BJ (cell line): ENCODE measurements around the gene SLC22A6. TPM values are rescaled to one million over a fixed set of nuclear protein-coding genes. Genes with fewer than 3 reads are reported as not detected.

ENCODE experiments used
- CTCF ChIA-PET: fragments of 350-600 bp; formaldehyde crosslinking; extraction: SDS; loops from one replicate; lab custom pipeline; 2021; ENCODE audit warnings: antibody characterized with exemption, inconsistent platforms; lab: Yijun Ruan, JAX
- POLR2A ChIA-PET: fragments of 300-600 bp; sonication (Branson Sonifier 250); formaldehyde crosslinking; extraction: SDS; loops from one replicate; lab custom pipeline; 2021; ENCODE audit warnings: antibody characterized with exemption; lab: Charles Lee
- DNase-seq: peaks from one replicate; pipeline ENCODE4 v3.0.0-alpha.2; 2011; ENCODE audit warnings: low read depth
- H3K27me3 ChIP-seq: 2 replicates; pipeline ENCODE4 v1.6.0; 2011; ENCODE audit warnings: low read length; ENCODE audit not compliant: control insufficient read depth, insufficient read depth
- H3K36me3 ChIP-seq: 2 replicates; pipeline ENCODE4 v1.5.1; 2011; ENCODE audit warnings: low read length; ENCODE audit not compliant: control insufficient read depth, insufficient read depth
- H3K4me3 ChIP-seq: 2 replicates; pipeline ENCODE4 v1.5.1; 2011; ENCODE audit warnings: low read depth, mild to moderate bottlenecking, control low read depth, low read length
- polyA plus RNA-seq: library from polyadenylated mRNA; depleted of rRNA; stranded (reverse); fragments of >200 nt; gene quantifications from 2 replicates; pipeline ENCODE4 v1.2.3, GENCODE V29; 2011
- TF ChIP-seq, protein P1 (sequence below): IDR thresholded peaks from 2 replicates; pipeline ENCODE4 v1.5.1; 2011; ENCODE audit warnings: low read depth, mild to moderate bottlenecking, control low read depth, inconsistent platforms, low read length, moderate library complexity; ENCODE audit not compliant: insufficient read depth

Gene SLC22A6
- polyA plus RNA-seq, 1 experiment, result not detected

DNA sequence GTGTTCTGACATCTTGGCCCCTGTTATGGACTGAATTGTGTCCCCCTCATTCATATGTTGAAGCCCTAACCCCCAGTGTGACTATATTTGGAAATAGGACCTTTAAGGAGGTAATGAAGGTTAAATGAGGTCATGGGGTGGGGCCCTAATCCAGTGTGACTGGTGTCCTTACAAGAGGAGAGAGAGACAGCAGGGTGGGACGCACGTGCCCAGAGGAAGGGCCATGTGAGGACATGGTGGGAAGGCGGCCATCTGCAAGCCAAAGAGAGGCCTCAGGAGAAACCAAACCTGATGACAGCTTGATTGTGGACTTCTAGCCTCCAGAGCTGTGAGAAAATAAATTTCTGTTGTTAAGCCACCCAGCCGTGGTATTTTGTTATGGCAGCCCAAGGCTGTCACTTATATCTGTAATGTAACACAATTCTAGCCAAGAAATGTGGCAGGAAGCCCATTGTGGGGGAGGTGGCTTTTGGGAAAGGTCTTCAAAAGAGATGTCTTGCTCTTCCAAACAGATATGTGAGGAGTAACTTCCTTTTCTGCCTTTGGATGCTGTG is 23.7 kb downstream of the SLC22A6 start:
- no peak for DNase-seq
- ChIA-PET CTCF (no interaction called here), POLR2A (no interaction called here)
- TF ChIP-seq, protein P1, sequence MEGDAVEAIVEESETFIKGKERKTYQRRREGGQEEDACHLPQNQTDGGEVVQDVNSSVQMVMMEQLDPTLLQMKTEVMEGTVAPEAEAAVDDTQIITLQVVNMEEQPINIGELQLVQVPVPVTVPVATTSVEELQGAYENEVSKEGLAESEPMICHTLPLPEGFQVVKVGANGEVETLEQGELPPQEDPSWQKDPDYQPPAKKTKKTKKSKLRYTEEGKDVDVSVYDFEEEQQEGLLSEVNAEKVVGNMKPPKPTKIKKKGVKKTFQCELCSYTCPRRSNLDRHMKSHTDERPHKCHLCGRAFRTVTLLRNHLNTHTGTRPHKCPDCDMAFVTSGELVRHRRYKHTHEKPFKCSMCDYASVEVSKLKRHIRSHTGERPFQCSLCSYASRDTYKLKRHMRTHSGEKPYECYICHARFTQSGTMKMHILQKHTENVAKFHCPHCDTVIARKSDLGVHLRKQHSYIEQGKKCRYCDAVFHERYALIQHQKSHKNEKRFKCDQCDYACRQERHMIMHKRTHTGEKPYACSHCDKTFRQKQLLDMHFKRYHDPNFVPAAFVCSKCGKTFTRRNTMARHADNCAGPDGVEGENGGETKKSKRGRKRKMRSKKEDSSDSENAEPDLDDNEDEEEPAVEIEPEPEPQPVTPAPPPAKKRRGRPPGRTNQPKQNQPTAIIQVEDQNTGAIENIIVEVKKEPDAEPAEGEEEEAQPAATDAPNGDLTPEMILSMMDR, result no peak
- H3K27me3 ChIP-seq, result no peaks in the 10 kb centered on the region; the same call in 1 of the 2 replicates
- H3K36me3 ChIP-seq, result no peaks in the 10 kb centered on the region
- no peak overlapping the region for H3K4me3 ChIP-seq

- Histone ChIP-seq H3K4me3 (no peak overlapping the region), H3K27me3 (peaks cover 1% of the 10 kb centered on the region), H3K36me3 (no peaks in the 10 kb centered on the region)
- DNase-seq, result no peak
- POLR2A ChIA-PET, result no interaction called here
- TF ChIP-seq, protein P1, result no peak
- CTCF ChIA-PET, result no interaction called here
Observed at GRCh38 chr11:62959422-62959980, 25.3 kb downstream of the SLC22A6 start.

DNA sequence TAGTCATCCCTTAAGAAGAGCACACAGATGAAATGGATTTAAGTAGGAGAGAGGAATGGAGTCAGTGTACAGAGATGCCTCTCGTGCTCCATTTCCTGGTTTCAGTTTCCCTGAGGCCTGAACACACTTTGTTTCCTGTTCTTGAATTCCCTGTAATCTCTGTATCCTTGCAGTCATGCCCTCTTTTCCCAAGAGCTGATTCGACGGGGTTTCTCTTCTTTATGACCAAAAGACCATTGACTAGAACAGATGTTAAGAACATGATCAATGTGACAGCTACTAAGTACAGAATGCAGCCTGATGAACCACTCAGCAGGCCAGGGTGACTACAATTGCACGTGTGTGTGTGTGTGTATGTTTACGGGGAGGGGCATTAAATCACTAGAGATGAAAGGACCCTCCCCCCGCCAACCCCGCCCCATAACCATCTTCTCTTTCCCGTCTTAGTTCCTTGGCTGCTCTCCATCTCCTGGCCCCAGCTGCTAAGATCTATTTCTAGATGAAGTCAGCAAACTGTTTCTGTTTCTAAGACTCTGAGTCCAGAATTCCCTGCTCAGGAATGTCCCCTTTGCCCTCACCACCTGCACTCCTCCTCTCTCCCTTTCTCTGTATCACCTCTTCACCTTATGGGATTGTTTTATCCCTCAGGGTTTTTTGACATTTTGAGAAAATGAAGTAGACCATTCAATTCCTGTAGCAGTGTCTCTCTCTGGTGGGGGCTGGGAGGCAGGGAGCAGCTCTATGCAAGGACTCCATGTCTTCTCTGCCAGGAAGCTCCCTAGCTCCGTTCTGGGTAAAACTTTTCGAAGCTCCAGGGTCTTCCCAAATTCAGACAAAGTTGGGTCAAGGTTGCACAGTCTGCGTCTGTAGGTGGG is 26.0 kb downstream of the SLC22A6 start:
- no peaks in the 10 kb centered on the region for H3K36me3 ChIP-seq
- no peak for DNase-seq
- POLR2A ChIA-PET, result no interaction called here
- H3K4me3 ChIP-seq, result no peak overlapping the region
- TF ChIP-seq, protein P1, result no peak
- CTCF ChIA-PET, result interaction anchor here (0.9 kb wide), 1 partner anchor 52 kb away, joined by 3 read pairs; no protein-coding TSS in a partner anchor
- H3K27me3 ChIP-seq, result peaks cover 1% of the 10 kb centered on the region

- H3K36me3 ChIP-seq, result no peaks in the 10 kb centered on the region
- ChIA-PET POLR2A (no interaction called here), CTCF (no interaction called here)
- no peak for DNase-seq
- H3K4me3 ChIP-seq, result no peak overlapping the region
- peaks cover 1% of the 10 kb centered on the region for H3K27me3 ChIP-seq
- TF ChIP-seq, protein P1, result no peak
Observed at GRCh38 chr11:62957147-62957546, 27.6 kb downstream of the SLC22A6 start.

- TF ChIP-seq, protein P1, result no peak
- POLR2A ChIA-PET, result no interaction called here
- CTCF ChIA-PET, result no interaction called here
Observed at GRCh38 chr11:62954478-62954877, 30.3 kb downstream of the SLC22A6 start.

More at GRCh38 chr11:62954478-62954877, 30.3 kb downstream of the SLC22A6 start:
- DNase-seq, result no peak
- no peaks in the 10 kb centered on the region for H3K36me3 ChIP-seq
- no peak overlapping the region for H3K4me3 ChIP-seq
- peaks cover 1% of the 10 kb centered on the region for H3K27me3 ChIP-seq
